Spleen (tissue), 7 donors: ENCODE results near the gene GRAMD1B.

ENCODE experiments used
- CTCF ChIP-seq, 11 experiments: fragments of 200-600 bp in 7 of 11; fragments of 450-650 bp in 4 of 11; sonication (generic) in 4 of 11; IDR thresholded peaks in 8 of 11; conservative IDR thresholded peaks in 3 of 11; 1 replicate in 7 of 11; 2 replicates in 4 of 11; pipeline versions ENCODE4 v1.4.0 to v1.8.0; 2016 to 2021; ENCODE audit warnings: antibody characterized with exemption in 11 of 11, inconsistent platforms in 4 of 11, mild to moderate bottlenecking in 1 of 11
- POLR2A ChIP-seq, 3 donors: fragments of 450-650 bp; IDR thresholded peaks; one replicate each; pipeline ENCODE4 v1.5.1; 2017; ENCODE audit warnings: antibody characterized with exemption in 3 of 3, mild to moderate bottlenecking in 1 of 3
- POLR2AphosphoS5 ChIP-seq, 3 donors: sonication (generic); formaldehyde crosslinking; IDR thresholded peaks; one replicate each; pipeline ENCODE4 v1.5.1; 2017; ENCODE audit warnings: antibody characterized with exemption in 3 of 3
- donor health status: DM: no; HTN: no; CAD: no; lungs with moderate emphysema.
- donor health status: DM: no; HTN: no; CAD: no.
- donor health status: DM: no; HTN: no; CAD: no.

- TF ChIP-seq POLR2AphosphoS5 (IDR thresholded peaks at IDR 0.05) (no peak), CTCF (IDR thresholded peaks at IDR 0.05 in 8 of 11, conservative IDR thresholded peaks at IDR 0.05 in 3 of 11) (no peak), POLR2A (IDR thresholded peaks at IDR 0.05) (no peak)
Measured at GRCh38 chr11:123551079-123551478, 121.0 kb downstream of the GRAMD1B start.
